HG02970 (cell line): Measurements from ENCODE around the gene LGALSL.

Source experiments
- ATAC-seq: cut with Tn5 transposase; IDR thresholded peaks from one replicate; pipeline ENCODE4 v1.9.1; 2021; ENCODE audit warnings: mild to moderate bottlenecking, moderate library complexity, moderate number of reproducible peaks; ENCODE audit not compliant: unreplicated experiment, low FRiP score

LGALSL gene

GRCh38 chr2:64453770-64454385, at the start of gene LGALSL:
TSS of gene LGALSL (plus strand) at chr2:64454162. CDS start at chr2:64454546, 384 bp downstream.
- peak; percentile 59 for ATAC-seq

- ATAC-seq = no peak
Observed at GRCh38 chr2:64404743-64405142, 49.2 kb upstream of the LGALSL start.

DNA sequence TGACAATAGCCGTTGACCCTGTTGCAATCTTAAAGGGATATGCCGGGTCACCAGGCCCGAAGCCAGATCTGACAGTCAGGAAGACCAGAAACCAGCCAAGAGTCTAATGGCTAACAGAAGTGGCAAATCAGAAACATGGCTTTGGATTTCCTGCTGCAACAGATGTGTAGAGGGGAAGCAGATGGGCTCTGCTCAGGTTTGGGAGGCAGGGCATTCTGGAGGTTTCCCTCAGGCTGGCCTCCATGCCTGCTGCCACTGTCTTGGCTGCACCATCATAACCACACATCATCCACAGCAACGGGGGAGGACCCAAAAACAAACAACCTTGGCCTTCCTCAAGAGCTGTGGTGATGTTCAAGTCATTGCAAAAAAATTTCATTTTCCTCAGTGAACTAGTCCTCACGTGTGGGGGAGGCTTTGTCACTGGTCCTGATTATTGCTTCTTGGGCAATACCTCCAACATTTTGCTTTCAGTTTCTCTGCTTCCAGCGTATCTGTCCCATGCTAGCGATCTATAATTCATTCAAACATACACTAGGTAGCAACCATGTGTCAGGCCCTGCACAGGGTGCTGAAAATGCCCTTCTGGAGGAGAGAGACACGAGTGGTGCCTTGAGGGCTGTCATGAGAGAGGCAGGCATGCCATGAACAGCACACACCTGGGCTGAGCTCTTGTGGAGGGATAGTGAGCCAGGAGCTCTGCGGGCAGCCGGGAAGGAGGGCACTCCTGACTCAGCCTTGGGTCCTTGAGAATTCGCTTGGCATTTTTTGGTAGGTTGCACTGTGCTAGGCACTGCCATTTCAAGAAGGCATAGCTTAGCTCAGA, 48.2 kb upstream of the LGALSL start:
- ATAC-seq = no peak

- no peak for ATAC-seq
Observed at GRCh38 chr2:64406407-64406774, 47.6 kb upstream of the LGALSL start.

- ATAC-seq = no peak
Observed at GRCh38 chr2:64408031-64408430, 45.9 kb upstream of the LGALSL start.

DNA sequence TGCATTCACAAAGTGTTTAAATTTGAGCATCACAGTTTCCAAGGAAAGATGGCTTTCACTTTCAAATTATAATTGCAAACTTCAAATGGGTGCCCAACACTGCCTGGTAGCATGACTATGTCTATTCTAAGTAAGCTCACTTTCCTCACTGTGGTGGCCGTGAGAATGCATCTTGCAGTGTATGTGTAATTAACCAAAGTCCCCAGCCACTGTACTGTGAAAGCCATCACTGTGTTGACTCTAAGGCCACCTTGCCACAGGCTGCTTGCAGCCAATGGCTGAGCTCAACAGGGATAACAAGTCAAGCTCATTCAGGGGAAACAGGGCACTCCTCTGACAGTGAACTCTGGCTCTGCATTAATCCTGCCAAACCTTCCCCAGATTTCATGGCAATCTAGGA, 43.3 kb upstream of the LGALSL start:
- ATAC-seq = no peak

DNA sequence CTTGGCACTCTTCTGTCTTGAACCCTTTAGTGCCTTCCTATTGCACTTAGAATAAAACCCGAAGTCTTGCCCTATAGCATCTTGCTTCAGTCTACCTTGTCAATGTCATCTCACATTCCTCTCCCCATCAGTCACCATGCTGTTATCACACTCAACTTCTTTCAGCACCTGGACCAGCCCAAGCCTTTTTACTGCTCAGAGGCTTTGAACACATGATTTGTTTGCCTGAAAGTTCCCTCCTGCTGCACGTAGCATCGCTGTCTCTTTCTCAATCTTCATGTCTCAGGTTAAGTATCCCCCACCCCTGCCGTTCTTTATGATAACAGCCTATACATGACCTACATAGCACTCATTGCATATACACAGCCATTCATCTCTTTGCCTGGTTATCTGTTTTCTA, 41.3 kb upstream of the LGALSL start:
- no peak for ATAC-seq

GRCh38 chr2:64414736-64415435, 39.1 kb upstream of the LGALSL start:
- no peak for ATAC-seq

GRCh38 chr2:64417624-64418023, 36.3 kb upstream of the LGALSL start:
- ATAC-seq = no peak

- no peak for ATAC-seq
Observed at GRCh38 chr2:64419596-64420165, 34.3 kb upstream of the LGALSL start.

- no peak for ATAC-seq
Observed at GRCh38 chr2:64420677-64421076, 33.3 kb upstream of the LGALSL start.

DNA sequence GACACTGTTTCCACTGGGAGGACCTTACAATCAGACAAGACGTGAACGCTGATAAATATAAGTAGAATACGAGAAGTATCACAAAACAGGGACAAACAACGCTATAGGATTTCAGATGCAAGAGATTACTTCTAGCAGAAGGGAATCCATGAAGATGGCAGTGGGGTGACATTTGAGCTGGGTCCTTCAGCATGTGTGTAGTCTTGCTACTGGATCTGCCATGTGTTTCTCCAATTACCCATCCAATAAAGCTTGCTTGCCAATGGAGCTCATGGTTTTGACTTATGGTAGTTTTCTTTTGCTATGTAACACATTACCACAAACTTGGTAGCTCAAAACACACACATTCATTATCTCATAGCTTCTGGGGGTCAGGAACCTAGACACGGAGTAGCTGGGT, 32.8 kb upstream of the LGALSL start:
- no peak for ATAC-seq

GRCh38 chr2:64422466-64422865, 31.5 kb upstream of the LGALSL start:
- ATAC-seq = no peak

GRCh38 chr2:64423303-64423702, 30.7 kb upstream of the LGALSL start:
- ATAC-seq = no peak

DNA sequence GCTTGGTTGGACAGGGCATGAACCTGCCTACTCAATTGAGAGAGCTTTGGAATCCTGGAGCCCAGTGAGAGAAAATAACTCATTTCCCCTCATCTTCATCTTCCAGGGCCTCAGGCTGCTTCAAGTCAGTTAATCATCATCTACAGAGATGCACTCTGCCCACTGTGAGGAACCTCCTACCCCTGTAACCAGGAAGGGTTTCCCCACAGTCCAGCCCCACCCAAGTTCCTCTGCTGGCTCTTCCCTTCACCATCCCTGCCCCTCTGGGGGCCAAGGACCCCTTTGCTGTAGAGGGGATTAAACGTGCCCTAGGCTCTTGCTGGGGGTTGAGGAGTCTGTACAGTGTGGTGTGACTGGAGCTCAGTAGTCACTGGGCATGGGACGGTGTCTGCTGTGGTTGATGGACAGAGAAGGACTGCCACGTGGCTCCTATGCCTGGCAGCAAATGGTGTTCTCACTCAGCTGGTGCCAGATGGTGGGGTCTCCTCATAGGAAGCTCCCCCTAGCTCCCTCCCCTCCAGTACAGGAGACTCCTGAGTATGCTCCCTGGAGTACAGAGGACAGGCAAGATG, 29.5 kb upstream of the LGALSL start:
- no peak for ATAC-seq

GRCh38 chr2:64426183-64426952, 27.6 kb upstream of the LGALSL start:
- ATAC-seq = no peak

- no peak for ATAC-seq
Observed at GRCh38 chr2:64434039-64434657, 19.8 kb upstream of the LGALSL start.

- ATAC-seq = no peak
Observed at GRCh38 chr2:64437883-64438282, 16.1 kb upstream of the LGALSL start.

- no peak for ATAC-seq
Observed at GRCh38 chr2:64439194-64439593, 14.8 kb upstream of the LGALSL start.

GRCh38 chr2:64440843-64441242, 13.1 kb upstream of the LGALSL start:
- ATAC-seq = no peak
